ENCODE data around the gene GRWD1.

GRWD1 gene

GRCh38 chr19:48445606-48446481, at the start of gene GRWD1:
GRWD1 (plus strand) TSS chr19:48445983; CDS start chr19:48446006, 23 bp downstream.
- DNase-seq, result peak; percentile 95 to 96

DNA sequence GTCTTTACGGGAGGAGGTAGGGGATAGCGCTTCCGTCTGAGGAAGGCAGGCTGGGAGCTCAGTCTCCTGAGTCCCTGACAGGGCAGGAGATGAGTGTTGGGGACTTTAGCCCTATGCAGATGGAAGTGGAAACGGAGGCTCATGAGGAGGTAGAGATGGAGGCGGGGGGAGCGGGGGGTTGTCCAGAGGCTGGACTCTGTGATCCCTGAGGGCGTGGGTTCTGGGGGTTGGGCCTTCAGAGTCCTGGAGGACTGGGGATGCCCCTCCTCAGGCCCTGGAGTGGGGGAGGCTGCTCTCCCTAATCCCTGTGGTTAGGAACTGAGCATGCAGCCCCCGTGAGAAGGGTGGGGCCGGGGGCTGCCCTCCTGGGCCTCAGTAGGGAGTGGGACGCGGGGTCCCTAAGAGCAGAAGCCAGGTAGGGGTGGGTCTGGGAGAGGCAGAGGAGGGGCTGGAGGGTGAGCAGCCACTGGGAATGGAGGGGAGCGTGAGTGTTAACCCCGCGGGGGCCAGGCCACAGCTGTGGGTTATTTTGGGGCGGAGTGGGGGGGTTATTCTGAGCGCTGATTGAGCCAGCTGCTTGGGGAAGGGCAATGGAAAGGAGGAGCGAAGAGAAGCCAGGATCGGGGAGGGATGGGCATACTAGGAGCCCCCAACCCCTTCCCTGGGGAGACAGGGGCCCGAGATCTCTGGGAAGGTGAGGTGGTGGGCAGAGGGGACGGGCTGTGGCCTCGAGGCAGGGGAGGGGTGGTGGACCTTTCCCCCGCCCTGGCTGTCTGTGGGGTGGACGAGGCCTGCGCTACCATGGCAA, 49.6 kb upstream of the GRWD1 start:
- DNase-seq, result no peak

GRCh38 chr19:48396824-48397176, 49.0 kb upstream of the GRWD1 start:
- no peak for DNase-seq

DNA sequence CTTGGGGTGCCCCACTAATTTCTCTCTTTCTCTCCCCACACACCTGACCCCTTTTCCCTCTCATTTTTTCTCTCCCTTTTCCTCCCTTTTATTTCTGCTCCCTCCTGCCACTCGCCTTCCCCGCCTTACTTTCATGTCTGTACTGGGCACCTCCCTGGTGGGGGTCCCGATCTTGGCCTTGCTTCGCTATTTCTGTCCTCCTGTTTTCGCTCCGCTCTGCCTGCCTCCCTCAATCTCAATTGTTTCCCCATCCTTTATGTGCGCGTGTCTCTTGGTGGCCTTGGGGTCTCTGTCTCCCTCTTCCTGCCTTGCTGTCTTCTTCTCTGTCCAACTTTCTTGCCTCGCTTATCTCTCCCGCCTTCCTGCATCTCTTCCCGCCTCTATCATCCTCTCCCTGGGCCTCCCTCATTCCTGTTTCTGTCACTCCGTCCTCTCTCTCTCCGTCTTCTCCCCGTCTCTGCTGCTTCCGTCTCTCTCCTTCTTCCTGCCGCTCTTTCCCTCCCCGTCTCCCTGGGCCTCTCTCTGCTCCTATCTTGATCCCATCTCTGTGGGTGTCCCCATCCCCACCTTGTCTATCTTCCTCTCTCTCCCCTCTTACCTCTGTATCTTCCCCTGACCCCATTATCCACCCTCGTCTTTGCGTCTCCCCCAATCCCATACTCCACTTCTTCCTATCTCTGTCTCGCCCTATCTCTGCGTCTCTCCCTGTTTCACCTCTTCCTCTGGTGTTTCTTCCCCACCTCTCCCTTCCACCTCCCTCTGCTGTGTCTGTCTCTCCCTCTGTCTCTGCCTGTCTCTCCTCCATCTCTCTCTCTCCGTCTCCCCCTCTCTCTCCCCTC, 48.3 kb upstream of the GRWD1 start:
- no peak for DNase-seq

DNA sequence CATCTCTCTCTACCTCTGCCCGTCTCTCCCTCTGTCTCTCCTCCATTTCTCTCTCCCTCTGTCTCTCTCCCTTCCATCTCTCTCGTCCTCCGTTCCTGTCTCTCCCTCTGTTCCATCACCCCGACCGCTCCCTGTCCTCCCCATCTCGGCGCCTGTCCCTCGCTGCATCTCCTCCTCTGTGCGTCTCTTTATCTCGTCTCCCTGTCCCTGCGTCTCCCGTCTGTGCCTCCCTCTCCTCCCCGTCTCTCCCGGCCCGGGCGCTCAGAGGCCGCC, 47.7 kb upstream of the GRWD1 start:
- no peak for DNase-seq

DNA sequence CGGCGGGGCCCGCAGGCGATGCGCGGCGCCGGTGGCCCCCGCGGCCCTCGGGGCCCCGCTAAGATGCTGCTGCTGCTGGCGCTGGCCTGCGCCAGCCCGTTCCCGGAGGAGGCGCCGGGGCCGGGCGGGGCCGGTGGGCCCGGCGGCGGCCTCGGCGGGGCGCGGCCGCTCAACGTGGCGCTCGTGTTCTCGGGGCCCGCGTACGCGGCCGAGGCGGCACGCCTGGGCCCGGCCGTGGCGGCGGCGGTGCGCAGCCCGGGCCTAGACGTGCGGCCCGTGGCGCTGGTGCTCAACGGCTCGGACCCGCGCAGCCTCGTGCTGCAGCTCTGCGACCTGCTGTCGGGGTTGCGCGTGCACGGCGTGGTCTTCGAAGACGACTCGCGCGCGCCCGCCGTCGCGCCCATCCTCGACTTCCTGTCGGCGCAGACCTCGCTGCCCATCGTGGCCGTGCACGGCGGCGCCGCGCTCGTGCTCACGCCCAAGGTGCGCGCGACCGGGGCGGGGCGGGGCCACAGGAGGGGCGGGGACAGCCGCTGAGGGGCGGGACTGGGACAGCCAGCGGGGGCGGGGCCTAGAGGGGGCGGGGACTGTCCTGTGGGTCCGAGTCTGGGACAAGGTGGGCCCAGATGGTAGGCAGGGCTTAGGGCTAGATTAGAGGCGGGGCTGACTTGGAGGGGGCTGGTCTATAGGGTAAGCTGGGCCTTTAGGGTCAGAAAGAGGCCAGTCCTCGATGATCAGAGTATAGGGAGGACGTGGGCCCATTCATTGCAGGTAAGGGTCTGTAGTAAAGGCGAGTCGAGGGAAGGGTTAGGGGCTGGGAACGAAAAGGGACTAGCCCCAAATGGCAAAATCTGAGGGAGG, 47.2 kb upstream of the GRWD1 start:
- DNase-seq, result peak; percentile 89 to 91

GRCh38 chr19:48400018-48400742, 45.6 kb upstream of the GRWD1 start:
- peak; percentile 28 to 41 for DNase-seq

GRCh38 chr19:48401287-48401686, 44.5 kb upstream of the GRWD1 start:
- DNase-seq, result no peak

DNA sequence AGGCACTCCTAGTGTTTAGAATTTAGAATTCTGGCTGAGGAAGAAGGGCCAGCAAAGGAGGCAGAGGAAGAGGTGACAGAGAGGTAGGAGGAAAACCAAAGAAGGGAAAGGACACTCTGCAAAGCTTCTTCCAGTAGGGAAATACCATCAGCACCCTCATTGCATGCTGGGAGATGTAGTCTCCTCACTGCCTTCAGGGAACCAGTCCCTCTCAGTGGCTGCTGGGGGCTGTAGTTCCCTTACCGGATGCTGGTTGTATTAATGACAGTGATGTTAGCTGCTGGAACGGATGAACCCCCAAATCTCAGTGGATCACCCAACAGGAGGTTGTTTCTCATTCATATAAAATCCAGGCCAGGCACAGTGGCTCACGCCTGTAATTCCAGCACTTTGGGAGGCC, 42.2 kb upstream of the GRWD1 start:
- peak; percentile 67 to 72 for DNase-seq

DNA sequence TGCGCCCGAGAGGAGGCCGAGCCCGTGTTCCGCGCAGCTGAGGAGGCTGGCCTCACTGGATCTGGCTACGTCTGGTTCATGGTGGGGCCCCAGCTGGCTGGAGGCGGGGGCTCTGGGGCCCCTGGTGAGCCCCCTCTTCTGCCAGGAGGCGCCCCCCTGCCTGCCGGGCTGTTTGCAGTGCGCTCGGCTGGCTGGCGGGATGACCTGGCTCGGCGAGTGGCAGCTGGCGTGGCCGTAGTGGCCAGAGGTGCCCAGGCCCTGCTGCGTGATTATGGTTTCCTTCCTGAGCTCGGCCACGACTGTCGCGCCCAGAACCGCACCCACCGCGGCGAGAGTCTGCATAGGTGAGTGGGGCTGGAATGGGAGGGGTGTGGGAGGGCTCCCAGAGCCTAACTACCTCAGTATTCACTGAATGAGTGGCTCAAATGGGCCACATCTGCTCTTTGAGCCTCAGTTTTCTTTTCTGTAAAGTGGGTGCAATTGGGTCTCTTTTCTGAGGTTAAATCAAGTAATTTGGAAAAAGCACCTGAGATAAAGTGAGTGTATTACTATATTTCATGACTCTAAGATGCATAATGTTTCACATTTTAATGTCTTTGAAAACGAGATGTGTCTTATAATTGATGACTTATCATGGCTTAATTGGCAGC, 40.6 kb upstream of the GRWD1 start:
- DNase-seq, result no peak

- no peak for DNase-seq
Observed at GRCh38 chr19:48405850-48406249, 39.9 kb upstream of the GRWD1 start.

- no peak for DNase-seq
Observed at GRCh38 chr19:48413879-48414587, 31.8 kb upstream of the GRWD1 start.

- DNase-seq, result peak; percentile 83
Observed at GRCh38 chr19:48415395-48415794, 30.4 kb upstream of the GRWD1 start.

DNA sequence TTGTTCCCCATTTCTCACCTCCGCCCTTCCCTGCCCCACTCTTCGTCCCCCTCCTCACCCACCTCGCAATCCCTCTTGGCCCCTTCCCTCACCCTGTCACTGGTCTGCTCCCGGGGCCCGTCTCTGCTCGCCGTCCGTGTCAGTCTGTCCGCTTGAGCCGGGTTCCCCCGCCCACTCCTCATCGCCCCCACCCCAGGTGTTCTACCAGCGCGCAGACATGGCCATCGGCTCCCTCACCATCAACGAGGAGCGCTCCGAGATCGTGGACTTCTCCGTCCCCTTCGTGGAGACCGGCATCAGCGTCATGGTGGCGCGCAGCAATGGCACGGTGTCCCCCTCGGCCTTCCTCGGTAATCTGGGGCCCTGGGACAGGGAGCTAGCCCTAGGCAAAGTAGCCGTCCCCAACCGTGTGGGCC, 30.0 kb upstream of the GRWD1 start:
- DNase-seq, result no peak

DNA sequence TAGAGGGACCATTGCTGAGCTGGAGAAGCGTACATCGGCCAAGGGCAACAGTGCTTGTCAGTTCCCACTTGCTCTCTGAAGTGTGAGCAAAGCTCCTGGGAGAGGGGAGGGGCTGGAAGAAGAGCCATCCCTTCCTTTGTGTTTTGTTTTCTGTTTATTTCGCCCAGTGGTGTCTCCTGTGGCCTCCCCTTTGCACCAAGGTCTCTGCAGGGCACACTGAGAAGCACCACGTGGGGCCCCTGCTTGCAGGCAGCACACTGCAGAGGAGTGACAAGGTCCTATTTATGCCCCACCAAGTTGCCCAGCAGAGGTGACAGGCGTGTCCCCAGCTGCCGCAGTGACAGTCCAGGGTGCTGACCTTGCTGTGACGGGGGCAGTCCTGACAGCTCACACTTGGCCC, 28.4 kb upstream of the GRWD1 start:
- DNase-seq, result no peak

- DNase-seq, result no peak
Observed at GRCh38 chr19:48418317-48419064, 27.3 kb upstream of the GRWD1 start.

GRCh38 chr19:48419158-48419920, 26.4 kb upstream of the GRWD1 start:
- DNase-seq, result peak; percentile 83 to 85

GRCh38 chr19:48421548-48421947, 24.2 kb upstream of the GRWD1 start:
- no peak for DNase-seq

GRCh38 chr19:48424694-48425219, 21.0 kb upstream of the GRWD1 start:
- peak in 1 of 2 donors; percentile 27 for DNase-seq
